HL-60 (cell line): Measurements from ENCODE around the gene TMEM245.

ENCODE experiments used
- GABPA ChIP-seq: IDR thresholded peaks from 2 replicates; pipeline ENCODE4 v1.6.1; 2012; ENCODE audit warnings: low read depth
- POLR2AphosphoS5 ChIP-seq: IDR thresholded peaks from 2 replicates; pipeline ENCODE4 v1.6.1; 2012; ENCODE audit warnings: low read depth
- TF ChIP-seq, protein P1 (sequence below): IDR thresholded peaks from one replicate; pipeline ENCODE4 v1.5.1; 2011; ENCODE audit warnings: low read length, control low read depth, inconsistent platforms; ENCODE audit not compliant: insufficient read depth
- TF ChIP-seq, protein P2 (sequence below): IDR thresholded peaks from 2 replicates; pipeline ENCODE4 v1.6.1; 2012; ENCODE audit warnings: low read depth; ENCODE audit not compliant: insufficient replicate concordance

DNA sequence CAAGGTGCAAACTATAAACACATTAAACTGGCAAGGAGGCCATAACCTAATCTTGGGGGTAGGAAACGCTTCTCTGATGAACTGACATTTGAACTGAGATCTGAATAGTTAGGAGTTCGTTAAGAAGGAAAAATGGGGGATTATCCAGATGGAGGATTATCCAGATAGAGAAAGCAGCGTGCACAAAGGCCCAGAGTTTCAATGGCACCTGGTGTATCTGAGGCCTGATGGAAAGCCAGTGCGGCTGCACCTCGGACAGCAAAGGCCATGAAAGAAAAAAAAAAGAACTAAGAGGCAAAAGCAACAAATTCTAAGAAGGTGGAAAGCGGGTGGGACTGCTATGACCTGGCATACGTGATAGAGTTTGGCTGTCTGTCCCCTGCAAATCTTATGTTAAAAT, 93.4 kb downstream of the TMEM245 start:
- TF ChIP-seq GABPA (no peak), POLR2AphosphoS5 (no peak)
- TF ChIP-seq, protein P1, sequence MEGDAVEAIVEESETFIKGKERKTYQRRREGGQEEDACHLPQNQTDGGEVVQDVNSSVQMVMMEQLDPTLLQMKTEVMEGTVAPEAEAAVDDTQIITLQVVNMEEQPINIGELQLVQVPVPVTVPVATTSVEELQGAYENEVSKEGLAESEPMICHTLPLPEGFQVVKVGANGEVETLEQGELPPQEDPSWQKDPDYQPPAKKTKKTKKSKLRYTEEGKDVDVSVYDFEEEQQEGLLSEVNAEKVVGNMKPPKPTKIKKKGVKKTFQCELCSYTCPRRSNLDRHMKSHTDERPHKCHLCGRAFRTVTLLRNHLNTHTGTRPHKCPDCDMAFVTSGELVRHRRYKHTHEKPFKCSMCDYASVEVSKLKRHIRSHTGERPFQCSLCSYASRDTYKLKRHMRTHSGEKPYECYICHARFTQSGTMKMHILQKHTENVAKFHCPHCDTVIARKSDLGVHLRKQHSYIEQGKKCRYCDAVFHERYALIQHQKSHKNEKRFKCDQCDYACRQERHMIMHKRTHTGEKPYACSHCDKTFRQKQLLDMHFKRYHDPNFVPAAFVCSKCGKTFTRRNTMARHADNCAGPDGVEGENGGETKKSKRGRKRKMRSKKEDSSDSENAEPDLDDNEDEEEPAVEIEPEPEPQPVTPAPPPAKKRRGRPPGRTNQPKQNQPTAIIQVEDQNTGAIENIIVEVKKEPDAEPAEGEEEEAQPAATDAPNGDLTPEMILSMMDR = no peak
- TF ChIP-seq, protein P2, sequence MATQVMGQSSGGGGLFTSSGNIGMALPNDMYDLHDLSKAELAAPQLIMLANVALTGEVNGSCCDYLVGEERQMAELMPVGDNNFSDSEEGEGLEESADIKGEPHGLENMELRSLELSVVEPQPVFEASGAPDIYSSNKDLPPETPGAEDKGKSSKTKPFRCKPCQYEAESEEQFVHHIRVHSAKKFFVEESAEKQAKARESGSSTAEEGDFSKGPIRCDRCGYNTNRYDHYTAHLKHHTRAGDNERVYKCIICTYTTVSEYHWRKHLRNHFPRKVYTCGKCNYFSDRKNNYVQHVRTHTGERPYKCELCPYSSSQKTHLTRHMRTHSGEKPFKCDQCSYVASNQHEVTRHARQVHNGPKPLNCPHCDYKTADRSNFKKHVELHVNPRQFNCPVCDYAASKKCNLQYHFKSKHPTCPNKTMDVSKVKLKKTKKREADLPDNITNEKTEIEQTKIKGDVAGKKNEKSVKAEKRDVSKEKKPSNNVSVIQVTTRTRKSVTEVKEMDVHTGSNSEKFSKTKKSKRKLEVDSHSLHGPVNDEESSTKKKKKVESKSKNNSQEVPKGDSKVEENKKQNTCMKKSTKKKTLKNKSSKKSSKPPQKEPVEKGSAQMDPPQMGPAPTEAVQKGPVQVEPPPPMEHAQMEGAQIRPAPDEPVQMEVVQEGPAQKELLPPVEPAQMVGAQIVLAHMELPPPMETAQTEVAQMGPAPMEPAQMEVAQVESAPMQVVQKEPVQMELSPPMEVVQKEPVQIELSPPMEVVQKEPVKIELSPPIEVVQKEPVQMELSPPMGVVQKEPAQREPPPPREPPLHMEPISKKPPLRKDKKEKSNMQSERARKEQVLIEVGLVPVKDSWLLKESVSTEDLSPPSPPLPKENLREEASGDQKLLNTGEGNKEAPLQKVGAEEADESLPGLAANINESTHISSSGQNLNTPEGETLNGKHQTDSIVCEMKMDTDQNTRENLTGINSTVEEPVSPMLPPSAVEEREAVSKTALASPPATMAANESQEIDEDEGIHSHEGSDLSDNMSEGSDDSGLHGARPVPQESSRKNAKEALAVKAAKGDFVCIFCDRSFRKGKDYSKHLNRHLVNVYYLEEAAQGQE = no peak
